ENCODE data around the gene PLEKHS1. TPM values are rescaled to one million over a fixed set of nuclear protein-coding genes. Genes with fewer than 3 reads are reported as not detected.
"Not testable (repeated sequence)": the region's sequence is repeated elsewhere in the genome, so short reads cannot be mapped to it uniquely, and the experiment has no call there.

Gene PLEKHS1
- total RNA-seq, 6 experiments from 2014 or later, result 0.05 TPM; not detected in 5

- Mint-ChIP-seq H3K4me1 (ENCODE audit: low read depth) (no peaks in the 10 kb centered on the region), H3K27me3 (ENCODE audit: insufficient read depth) (peaks cover 7% of the 10 kb centered on the region), H3K36me3 (ENCODE audit: low read depth) (no peaks in the 10 kb centered on the region), H3K9me3 (no peaks in the 10 kb centered on the region; the same call in 1 of the 2 replicates), H3K4me3 (no peak overlapping the region), H3K27ac (no peak overlapping the region)
- DNase-seq, result no peak
- TF ChIP-seq CTCF (IDR thresholded peaks at IDR 0.05), result no peak
Observed at GRCh38 chr10:113819989-113820388, 68.5 kb downstream of the PLEKHS1 start.

- no peaks in the 10 kb centered on the region; the same call in 1 of the 2 replicates for H3K9me3 Mint-ChIP-seq
- no peaks in the 10 kb centered on the region for H3K4me1 Mint-ChIP-seq (ENCODE audit: low read depth)
- no peak for TF ChIP-seq CTCF (IDR thresholded peaks at IDR 0.05)
- no peaks in the 10 kb centered on the region for H3K36me3 Mint-ChIP-seq (ENCODE audit: low read depth)
- no peak overlapping the region for H3K27ac Mint-ChIP-seq
- H3K27me3 Mint-ChIP-seq (ENCODE audit: insufficient read depth), result peaks cover 7% of the 10 kb centered on the region
- no peak for DNase-seq
- H3K4me3 Mint-ChIP-seq, result no peak overlapping the region
Observed at GRCh38 chr10:113820507-113820906, 69.0 kb downstream of the PLEKHS1 start.

- not testable (repeated sequence) for H3K4me3 Mint-ChIP-seq
Observed at GRCh38 chr10:113821306-113821705, 69.8 kb downstream of the PLEKHS1 start.

GRCh38 chr10:113822174-113822573 lies 70.7 kb downstream of the PLEKHS1 start:
- no peaks in the 10 kb centered on the region for H3K4me1 Mint-ChIP-seq (ENCODE audit: low read depth)
- H3K4me3 Mint-ChIP-seq, result no peak overlapping the region
- no peak overlapping the region for H3K27ac Mint-ChIP-seq
- H3K36me3 Mint-ChIP-seq (ENCODE audit: low read depth), result no peaks in the 10 kb centered on the region
- TF ChIP-seq CTCF (IDR thresholded peaks at IDR 0.05), result no peak
- DNase-seq, result no peak
- no peaks in the 10 kb centered on the region; the same call in 1 of the 2 replicates for H3K9me3 Mint-ChIP-seq
- H3K27me3 Mint-ChIP-seq (ENCODE audit: insufficient read depth), result peaks cover 10% of the 10 kb centered on the region

More at GRCh38 chr10:113821306-113821705, 69.8 kb downstream of the PLEKHS1 start:
- not testable (repeated sequence) for H3K4me1 Mint-ChIP-seq (ENCODE audit: low read depth); H3K27ac Mint-ChIP-seq; DNase-seq; H3K9me3 Mint-ChIP-seq; H3K36me3 Mint-ChIP-seq (ENCODE audit: low read depth); H3K27me3 Mint-ChIP-seq (ENCODE audit: insufficient read depth)

GRCh38 chr10:113823389-113823788 lies 71.9 kb downstream of the PLEKHS1 start:
- H3K36me3 Mint-ChIP-seq (ENCODE audit: low read depth), result no peaks in the 10 kb centered on the region

GRCh38 chr10:113825791-113826190 lies 74.3 kb downstream of the PLEKHS1 start:
- Mint-ChIP-seq H3K9me3 (no peaks in the 10 kb centered on the region; the same call in 1 of the 2 replicates), H3K27ac (no peak overlapping the region), H3K27me3 (ENCODE audit: insufficient read depth) (peaks cover 8% of the 10 kb centered on the region), H3K4me3 (no peak overlapping the region), H3K4me1 (ENCODE audit: low read depth) (no peaks in the 10 kb centered on the region), H3K36me3 (ENCODE audit: low read depth) (no peaks in the 10 kb centered on the region)
- no peak for TF ChIP-seq CTCF (IDR thresholded peaks at IDR 0.05)
- DNase-seq, result no peak

More at GRCh38 chr10:113823389-113823788, 71.9 kb downstream of the PLEKHS1 start:
- no peak for TF ChIP-seq CTCF (IDR thresholded peaks at IDR 0.05)
- Mint-ChIP-seq H3K4me1 (ENCODE audit: low read depth) (no peaks in the 10 kb centered on the region), H3K27ac (no peak overlapping the region), H3K9me3 (no peaks in the 10 kb centered on the region; the same call in 1 of the 2 replicates), H3K4me3 (no peak overlapping the region), H3K27me3 (ENCODE audit: insufficient read depth) (peaks cover 9% of the 10 kb centered on the region)
- DNase-seq, result no peak

- not testable (repeated sequence) for H3K4me1 Mint-ChIP-seq (ENCODE audit: low read depth); H3K4me3 Mint-ChIP-seq; DNase-seq; H3K27me3 Mint-ChIP-seq (ENCODE audit: insufficient read depth); H3K27ac Mint-ChIP-seq; H3K36me3 Mint-ChIP-seq (ENCODE audit: low read depth); H3K9me3 Mint-ChIP-seq
Observed at GRCh38 chr10:113828567-113828966, 77.1 kb downstream of the PLEKHS1 start.
